Parathyroid adenoma (tissue), 2 donors: ENCODE results near the gene RABL6.

ENCODE experiments used
- H2AFZ ChIP-seq: fragments of 300-600 bp; sonication (generic); one replicate; pipeline ENCODE4 v1.7.0; 2017; ENCODE audit warnings: antibody characterized with exemption, mild to moderate bottlenecking
- H3K27ac ChIP-seq: fragments of 300-600 bp; sonication (generic); one replicate; pipeline ENCODE4 v1.7.0; 2017
- H3K27me3 ChIP-seq: fragments of 300-600 bp; sonication (generic); one replicate; pipeline ENCODE4 v1.7.0; 2017; ENCODE audit warnings: low read length; ENCODE audit not compliant: control insufficient read depth, insufficient read depth
- H3K36me3 ChIP-seq: fragments of 300-600 bp; sonication (generic); one replicate; pipeline ENCODE4 v1.7.0; 2017; ENCODE audit warnings: low read length; ENCODE audit not compliant: control insufficient read depth, insufficient read depth
- H3K4me1 ChIP-seq: fragments of 300-600 bp; sonication (generic); one replicate; pipeline ENCODE4 v1.7.0; 2017; ENCODE audit warnings: control low read depth
- H3K4me2 ChIP-seq: fragments of 300-600 bp; sonication (generic); one replicate; pipeline ENCODE4 v1.7.0; 2017; ENCODE audit warnings: low read length
- H3K4me3 ChIP-seq: fragments of 300-600 bp; sonication (generic); one replicate; pipeline ENCODE4 v1.7.0; 2017; ENCODE audit warnings: low read depth, low read length
- H3K79me2 ChIP-seq: fragments of 300-600 bp; sonication (generic); one replicate; pipeline ENCODE4 v1.7.0; 2017; ENCODE audit warnings: control low read depth
- H3K9ac ChIP-seq: fragments of 300-600 bp; sonication (generic); one replicate; pipeline ENCODE4 v1.7.0; 2017; ENCODE audit warnings: mild to moderate bottlenecking
- H3K9me3 ChIP-seq: fragments of 300-600 bp; sonication (generic); one replicate; pipeline ENCODE4 v1.7.0; 2017; ENCODE audit warnings: low read length; ENCODE audit not compliant: control insufficient read depth
- TF ChIP-seq, protein P1 (sequence below): fragments of 300-600 bp; sonication (generic); IDR thresholded peaks from one replicate; pipeline ENCODE4 v1.7.0; 2017; ENCODE audit warnings: antibody characterized with exemption, mild to moderate bottlenecking
- donor health status: primary hyperparathyroidism.

The RABL6 gene

DNA sequence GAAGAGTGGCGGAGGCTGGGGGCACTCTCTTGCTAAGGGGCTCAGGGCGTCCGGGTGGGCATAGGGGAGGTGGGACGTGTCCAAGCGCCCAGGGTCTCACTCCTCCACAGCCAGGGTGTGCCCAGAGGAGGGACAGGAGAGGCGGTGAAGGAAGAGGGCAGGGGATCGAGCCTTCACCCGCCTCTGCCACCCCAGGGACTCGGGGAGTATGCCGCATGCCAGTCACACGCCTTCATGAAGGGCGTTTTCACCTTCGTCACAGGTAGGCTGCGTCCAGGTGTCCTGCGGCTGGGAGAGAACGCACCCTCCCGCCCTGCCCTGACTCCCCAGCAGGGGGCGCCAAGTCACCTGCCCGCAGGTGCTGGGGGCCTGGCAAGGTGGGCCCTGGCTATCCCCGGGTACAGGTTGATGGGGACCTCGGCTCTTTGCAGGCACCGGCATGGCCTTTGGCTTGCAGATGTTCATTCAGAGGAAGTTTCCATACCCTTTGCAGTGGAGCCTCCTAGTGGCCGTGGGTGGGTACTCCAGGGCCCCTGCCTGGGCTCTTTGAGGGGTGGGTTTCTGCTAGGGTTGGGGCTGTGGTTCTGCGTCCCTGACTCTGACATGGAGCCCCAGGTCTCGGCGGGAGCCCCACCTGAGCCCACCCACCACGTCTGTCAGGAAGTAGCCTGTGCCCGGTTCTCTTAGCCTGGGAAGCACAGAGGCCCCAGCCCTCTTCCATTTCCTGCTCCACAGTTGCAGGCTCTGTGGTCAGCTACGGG lies 16.1 kb upstream of the RABL6 start:
- H3K27ac ChIP-seq, result peak overlapping the region; percentile 95
- TF ChIP-seq, protein P1, sequence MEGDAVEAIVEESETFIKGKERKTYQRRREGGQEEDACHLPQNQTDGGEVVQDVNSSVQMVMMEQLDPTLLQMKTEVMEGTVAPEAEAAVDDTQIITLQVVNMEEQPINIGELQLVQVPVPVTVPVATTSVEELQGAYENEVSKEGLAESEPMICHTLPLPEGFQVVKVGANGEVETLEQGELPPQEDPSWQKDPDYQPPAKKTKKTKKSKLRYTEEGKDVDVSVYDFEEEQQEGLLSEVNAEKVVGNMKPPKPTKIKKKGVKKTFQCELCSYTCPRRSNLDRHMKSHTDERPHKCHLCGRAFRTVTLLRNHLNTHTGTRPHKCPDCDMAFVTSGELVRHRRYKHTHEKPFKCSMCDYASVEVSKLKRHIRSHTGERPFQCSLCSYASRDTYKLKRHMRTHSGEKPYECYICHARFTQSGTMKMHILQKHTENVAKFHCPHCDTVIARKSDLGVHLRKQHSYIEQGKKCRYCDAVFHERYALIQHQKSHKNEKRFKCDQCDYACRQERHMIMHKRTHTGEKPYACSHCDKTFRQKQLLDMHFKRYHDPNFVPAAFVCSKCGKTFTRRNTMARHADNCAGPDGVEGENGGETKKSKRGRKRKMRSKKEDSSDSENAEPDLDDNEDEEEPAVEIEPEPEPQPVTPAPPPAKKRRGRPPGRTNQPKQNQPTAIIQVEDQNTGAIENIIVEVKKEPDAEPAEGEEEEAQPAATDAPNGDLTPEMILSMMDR, result peak; percentile 86
- peak overlapping the region; percentile 97 for H3K4me3 ChIP-seq
- peak overlapping the region; percentile 83 for H2AFZ ChIP-seq
- peak overlapping the region; percentile 37 for H3K9ac ChIP-seq
- H3K4me2 ChIP-seq, result peak overlapping the region; percentile 99
- H3K4me1 ChIP-seq, result peaks cover 7% of the 10 kb centered on the region
- H3K36me3 ChIP-seq, result no peaks in the 10 kb centered on the region
- no peaks in the 10 kb centered on the region for H3K9me3 ChIP-seq
- H3K27me3 ChIP-seq, result no peaks in the 10 kb centered on the region
- no peaks in the 10 kb centered on the region for H3K79me2 ChIP-seq

DNA sequence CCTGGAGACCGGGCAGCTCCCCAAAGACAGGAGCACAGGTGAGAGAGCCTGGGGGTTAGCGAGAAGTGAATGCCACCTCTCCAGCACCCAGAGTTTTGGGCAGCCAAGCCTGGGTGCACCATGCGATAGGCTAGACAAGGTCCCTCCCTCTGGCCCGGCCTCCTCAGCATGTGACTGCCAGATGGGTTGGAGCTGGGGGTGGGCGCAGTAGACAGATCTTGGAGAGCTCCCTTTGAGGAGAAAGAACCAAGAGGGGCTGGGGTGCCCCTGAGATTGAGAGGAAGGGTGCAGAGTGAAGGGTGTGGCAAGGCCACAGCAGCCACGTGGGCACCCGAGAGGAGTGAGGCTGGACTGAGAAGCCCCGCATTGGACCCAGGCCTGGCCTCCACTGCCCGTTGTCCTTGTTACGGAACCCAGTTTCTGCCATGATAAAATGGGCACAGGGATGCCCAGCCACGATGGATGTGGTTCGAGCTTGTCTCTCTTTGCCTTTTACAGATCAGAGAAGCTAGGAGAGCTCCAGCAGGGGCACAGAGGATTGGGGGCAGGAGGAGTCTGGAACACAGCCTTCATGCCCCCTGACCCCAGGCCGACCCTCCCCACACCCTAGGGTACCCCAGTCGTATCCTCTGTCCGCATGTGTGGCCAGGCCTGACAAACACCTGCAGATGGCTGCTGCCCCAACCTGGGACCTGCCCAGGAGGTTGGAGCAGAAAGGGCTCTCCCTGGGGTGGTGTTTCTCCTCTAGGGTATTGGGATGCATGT lies 15.2 kb upstream of the RABL6 start:
- Histone ChIP-seq H3K27ac (no peak overlapping the region), H3K4me2 (no peak overlapping the region), H3K27me3 (no peaks in the 10 kb centered on the region), H3K36me3 (no peaks in the 10 kb centered on the region), H3K9ac (no peak overlapping the region), H3K9me3 (no peaks in the 10 kb centered on the region), H3K4me3 (no peak overlapping the region), H2AFZ (no peak overlapping the region), H3K4me1 (peaks cover 7% of the 10 kb centered on the region), H3K79me2 (no peaks in the 10 kb centered on the region)
- TF ChIP-seq, protein P1, result no peak

DNA sequence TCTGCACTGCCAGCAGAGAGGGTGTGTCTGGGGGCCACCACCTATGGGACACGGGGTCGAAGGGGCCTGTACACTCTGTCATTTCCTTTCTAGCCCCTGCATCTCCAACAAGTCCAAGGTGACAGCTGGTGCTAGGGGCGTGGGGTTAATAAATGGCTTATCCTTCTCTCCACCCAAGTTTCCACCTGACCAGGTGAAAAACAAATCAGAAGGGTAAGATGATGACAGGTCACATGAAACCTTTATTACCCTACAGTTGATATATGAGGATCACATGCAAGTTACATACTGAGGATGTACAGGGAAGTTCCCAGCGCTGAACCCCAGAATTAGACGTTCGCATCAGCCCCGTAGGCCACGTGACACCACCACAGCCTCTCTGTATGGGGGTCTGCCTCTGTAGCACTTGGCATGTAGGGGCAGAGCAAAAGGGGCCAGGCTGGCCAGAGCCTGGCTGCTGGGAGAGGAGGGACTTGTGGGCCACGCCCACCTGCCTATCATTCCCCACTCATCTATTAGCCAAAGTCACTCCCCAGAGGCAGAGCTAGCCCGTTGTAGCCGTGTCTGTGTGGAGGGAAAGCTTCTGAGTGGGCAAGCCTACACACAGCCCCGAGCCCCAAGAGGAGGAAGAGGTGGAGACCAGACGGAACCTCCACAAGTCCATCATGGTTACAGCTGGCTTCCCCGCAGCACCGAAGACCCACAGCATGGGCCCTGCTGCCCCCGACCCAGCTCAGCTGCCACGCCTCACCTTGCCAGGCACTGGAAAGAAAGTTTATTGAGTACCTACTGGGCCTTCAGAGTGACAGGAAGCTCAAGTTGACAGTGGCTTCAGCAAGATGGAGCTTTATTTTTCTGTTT lies 14.4 kb upstream of the RABL6 start:
- Histone ChIP-seq H3K4me2 (no peak overlapping the region), H3K27ac (no peak overlapping the region), H2AFZ (no peak overlapping the region), H3K4me1 (peaks cover 7% of the 10 kb centered on the region), H3K9ac (no peak overlapping the region), H3K9me3 (no peaks in the 10 kb centered on the region), H3K4me3 (no peak overlapping the region), H3K36me3 (no peaks in the 10 kb centered on the region), H3K79me2 (no peaks in the 10 kb centered on the region), H3K27me3 (no peaks in the 10 kb centered on the region)
- TF ChIP-seq, protein P1, result no peak

GRCh38 chr9:136794281-136794999 lies 13.3 kb upstream of the RABL6 start:
- no peak overlapping the region for H2AFZ ChIP-seq
- peaks cover 7% of the 10 kb centered on the region for H3K4me1 ChIP-seq
- H3K36me3 ChIP-seq, result no peaks in the 10 kb centered on the region
- no peaks in the 10 kb centered on the region for H3K9me3 ChIP-seq
- no peak overlapping the region for H3K27ac ChIP-seq
- H3K9ac ChIP-seq, result no peak overlapping the region
- no peak overlapping the region for H3K4me3 ChIP-seq
- H3K4me2 ChIP-seq, result no peak overlapping the region
- TF ChIP-seq, protein P1, result no peak
- H3K27me3 ChIP-seq, result no peaks in the 10 kb centered on the region
- H3K79me2 ChIP-seq, result no peaks in the 10 kb centered on the region
